Measurements from ENCODE around the gene CEP128.
"Not testable (repeated sequence)": the region's sequence is repeated elsewhere in the genome, so short reads cannot be mapped to it uniquely, and the experiment has no call there.

The CEP128 gene

DNA sequence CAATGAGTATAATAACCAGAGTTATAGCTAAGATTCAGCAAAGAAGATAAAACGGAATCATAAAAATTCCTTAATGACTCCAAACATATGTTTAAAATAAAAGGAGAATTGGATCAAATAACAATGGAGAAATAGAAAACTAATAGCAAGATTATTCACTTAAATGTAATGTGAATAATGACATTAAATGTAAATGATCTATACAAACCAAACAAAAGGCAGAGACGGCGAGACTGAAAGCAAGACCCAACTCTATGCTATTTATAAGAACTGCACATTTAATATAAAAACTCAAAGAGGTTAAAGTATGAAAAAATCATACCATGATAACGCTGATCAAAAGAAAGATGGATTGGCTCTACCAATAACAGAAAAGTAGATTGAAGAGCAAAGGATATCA, 10.0 kb upstream of the CEP128 start:
- no peak for DNase-seq

DNA sequence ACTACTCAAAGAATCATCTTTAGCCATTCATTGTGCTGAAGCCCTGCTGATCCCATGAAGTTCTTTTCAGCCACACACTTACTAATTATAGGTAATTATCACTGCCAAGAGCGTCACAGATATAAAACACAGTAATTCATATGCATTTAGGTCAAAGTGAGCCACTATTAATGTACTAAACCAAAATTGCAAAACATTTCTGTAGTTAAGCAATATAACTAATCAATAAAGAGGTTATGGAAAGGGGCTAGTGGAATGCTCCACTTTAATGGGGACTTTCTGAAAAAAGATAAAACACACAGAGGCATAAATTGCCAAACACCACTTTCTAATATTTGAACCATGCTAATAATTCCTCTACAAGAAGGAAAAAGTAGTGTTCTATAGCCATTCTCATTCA, 6.8 kb upstream of the CEP128 start:
- no peak for DNase-seq

DNA sequence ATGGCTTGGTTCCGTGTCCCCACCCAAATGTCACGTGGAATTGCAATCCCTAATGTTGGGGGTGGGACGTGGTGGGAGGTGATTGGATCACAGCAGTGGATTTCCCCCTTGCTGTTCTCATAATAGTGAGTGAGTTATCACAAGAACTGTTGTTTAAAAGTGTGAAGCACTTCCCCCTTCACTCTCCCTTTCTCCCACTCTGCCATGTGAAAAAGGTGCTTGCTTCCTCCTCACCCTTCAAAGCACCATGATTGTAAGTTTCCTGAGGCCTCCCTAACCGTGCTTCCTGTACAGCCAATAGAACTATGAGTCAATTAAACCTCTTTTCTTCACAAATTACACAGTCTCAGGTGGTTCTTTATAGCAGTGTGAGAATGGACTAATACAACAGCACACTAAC, 5.3 kb upstream of the CEP128 start:
- no peak for DNase-seq

DNA sequence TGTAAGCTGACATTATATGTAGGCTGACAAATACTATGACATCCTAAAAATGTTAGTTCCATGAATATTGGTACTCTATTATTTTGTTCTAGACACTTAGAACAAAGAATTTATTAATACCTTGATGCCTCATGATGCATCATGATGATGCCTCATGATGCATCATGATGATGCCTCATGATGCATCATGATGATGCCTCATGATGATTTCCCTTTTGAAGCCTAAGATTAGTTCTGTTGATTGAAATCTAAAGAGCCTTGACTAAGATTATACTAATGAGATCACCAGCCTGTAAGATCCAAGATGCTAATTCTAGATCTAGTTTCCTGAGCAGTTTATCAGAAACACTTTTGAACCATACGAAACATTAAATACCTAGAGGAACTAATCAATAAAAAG, 4.6 kb upstream of the CEP128 start:
- no peak for DNase-seq

DNA sequence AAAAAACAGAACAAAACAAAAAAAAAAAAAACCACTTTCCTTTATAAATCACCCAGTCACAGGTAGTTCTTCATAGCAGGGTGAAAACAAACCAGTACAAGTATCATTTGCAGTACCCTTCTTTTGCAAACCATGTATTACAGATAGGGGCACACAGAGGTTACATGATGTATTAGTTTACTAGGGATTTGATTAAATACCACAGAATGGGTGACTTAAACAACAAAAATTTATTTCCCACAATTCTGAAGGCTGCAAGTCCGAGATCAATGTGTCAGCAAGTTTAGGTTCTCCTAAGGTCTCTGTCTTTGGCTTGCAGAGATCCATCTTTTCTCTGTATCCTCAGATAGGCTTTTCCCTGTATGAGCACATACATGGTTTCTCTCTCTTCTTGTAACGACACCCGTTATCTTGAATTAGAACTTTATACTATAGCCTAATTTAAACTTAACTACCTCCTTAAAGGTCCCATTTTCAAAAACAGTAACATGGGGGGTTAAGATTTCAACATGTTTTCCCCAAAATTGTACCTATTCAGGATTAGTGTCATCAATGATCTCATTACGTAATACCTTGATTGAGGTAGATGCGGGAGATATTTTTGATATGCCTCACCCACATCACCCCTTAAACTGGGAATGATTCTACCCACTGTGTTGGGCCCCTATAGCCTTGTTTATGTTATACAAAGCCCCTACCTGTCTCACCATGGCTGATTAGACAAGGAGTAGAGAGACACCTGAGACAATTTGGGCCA, 3.5 kb upstream of the CEP128 start:
- no peak for DNase-seq

DNA sequence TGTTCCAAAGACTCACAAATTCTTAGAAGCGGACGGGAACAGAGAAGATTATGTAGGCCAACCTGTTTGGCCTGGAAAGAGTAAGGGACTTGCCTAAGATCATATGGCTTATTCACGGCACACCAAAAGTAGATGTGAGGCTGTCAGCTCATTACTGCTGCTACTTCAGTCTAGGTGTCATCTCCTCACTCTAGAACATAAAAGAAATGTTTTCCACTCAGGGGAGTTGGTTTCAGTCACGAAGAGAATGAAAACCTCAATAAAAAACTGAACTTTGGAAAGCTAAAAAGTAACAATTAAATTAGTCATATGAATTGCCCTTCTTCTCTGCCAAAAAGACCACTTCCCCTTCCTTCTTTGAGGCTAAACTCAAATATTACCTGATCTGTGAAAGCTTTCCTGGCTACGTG, 658 bp upstream of the CEP128 start:
- no peak for DNase-seq

DNA sequence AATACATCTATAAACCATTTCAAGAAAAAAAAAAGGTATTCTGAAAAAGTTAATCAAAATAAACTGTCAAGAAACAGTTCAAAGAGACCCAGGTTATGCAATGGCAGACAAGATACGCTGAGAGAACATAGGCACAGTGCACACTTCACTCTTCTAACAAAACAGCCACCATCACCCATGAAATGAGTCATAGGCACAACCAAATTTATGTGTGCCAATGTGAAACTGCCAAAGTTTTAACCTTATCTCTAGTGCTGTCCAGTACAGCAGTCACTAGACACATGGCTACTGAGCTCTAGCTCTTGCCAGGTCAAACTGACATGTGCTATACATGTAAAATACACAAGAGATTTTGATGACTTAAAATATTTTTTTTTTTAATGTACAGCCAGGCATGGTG, 1.4 kb downstream of the CEP128 start:
- no peak for DNase-seq

DNA sequence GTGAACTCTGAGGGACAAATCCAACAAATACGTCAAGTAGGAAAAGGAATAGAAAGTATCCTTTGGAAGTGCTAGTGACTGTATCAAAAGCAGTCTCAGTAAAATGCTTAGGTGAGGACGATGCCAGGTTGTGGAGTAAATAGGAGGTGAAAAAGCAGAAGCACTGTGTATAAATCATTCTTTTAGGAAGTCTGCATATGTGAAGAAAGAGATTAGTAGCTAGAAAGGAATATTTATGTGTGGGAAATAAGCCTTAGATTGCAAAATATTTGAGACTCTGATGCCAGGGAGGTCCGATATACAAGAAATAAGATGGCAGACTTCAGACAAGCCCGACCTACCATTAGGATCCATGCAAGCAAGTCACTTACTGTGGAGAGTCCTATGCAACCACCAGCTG, 7.9 kb downstream of the CEP128 start:
- DNase-seq: no peak

DNA sequence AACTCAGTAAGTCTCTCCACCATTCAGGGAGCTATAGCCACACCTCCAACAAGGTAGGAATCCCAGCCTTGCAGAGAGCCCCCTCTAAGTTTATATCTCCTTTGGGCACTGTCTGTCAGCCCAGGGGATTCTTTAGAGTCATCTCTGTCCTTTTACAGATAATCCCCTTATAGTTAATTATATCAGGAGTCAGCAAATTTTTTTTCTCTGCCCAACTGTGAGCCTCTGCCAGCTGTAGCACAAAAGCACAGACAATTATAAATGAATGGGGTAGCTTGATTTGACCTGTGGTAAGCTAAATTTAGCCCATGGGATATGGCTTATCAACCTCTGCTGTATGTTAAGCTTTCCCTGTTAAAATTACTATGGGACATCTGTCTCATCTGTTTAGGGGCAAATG, 8.3 kb downstream of the CEP128 start:
- no peak for DNase-seq

DNA sequence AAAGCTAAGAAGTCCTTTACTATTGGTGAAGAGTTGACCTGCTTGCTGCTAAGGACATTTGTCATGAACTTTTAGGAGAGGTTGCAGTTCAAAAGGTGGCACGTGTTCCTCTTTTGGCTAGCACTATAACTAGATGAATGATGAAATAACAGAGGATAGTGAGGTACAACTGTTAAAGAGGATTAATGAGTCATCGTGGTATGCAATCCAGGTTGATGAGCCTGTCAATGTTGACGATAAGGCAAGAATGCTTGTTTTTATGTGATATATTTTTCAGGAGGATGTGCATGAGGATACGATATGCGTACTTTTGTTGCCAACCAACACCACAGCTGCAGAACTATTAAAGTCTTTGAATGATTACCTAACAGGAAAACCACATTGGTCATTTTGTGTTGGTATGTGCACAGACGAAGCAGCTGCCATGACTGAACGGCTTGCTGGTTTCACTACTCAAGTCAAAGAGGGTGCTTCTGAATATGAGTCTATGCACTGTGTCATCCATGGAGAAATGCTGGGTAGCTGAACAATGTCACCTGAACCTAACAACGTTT, 10.6 kb downstream of the CEP128 start:
- no peak for DNase-seq

DNA sequence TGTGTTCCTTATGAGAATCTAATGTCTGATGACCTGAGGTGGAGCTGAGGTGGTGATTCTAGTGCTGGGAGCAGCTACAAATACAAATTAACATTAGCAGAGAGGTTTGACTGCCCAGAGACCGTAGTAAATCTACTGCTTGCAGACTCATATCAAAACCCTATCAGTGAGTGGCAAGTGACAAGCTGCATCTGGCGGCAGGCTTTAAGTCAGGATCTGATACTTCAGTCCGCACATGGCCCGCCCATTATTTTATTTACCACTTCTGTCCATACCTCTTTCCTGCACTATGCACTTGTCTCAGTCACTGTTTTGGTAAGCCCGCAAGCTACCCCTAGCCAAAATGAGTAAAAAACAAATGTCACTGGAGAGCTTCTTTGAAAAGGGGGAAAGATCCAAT, 11.4 kb downstream of the CEP128 start:
- no peak for DNase-seq

DNA sequence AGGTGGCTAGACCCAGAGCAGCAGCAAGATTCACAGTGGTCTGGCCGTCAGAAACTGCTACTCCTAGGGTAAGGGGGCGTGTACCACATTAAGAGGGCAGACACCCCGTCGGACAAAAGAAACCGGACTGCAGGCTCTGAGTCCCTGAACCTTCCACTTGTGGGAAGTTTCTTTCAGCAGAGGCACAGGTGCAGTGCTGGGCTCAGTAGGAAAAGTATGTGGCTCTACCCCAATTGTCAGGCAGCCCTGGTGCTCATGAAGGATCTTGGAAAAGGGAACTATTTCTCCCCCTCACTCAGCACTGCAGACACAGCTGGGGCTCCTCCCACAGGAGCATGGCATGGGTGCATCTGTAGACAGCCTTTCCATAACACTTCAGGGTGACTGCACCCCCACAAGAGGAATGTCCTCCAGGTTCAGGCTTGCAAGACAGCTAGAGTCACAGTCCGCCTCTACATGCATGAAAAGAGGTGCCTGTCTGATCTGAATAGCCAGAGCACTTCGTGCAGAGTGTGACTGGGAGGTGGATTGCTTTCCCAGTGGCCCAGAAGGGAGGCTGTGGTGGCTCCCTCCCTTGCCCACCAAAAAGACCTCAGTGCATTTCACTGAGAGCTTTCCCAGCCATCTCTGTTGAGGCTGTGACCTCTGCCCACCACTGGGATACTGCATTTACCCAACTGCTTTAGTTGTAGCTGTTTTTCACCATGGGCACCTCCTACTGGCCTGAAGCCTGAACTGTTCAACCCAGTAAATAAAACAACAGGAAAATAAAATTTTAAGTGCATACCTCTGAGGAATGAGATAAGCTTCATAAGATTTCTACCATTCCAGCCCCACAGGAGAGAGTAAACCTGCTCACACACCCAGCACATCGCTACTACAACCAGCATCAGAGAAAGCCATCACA, 14.2 kb downstream of the CEP128 start:
- no peak for DNase-seq

DNA sequence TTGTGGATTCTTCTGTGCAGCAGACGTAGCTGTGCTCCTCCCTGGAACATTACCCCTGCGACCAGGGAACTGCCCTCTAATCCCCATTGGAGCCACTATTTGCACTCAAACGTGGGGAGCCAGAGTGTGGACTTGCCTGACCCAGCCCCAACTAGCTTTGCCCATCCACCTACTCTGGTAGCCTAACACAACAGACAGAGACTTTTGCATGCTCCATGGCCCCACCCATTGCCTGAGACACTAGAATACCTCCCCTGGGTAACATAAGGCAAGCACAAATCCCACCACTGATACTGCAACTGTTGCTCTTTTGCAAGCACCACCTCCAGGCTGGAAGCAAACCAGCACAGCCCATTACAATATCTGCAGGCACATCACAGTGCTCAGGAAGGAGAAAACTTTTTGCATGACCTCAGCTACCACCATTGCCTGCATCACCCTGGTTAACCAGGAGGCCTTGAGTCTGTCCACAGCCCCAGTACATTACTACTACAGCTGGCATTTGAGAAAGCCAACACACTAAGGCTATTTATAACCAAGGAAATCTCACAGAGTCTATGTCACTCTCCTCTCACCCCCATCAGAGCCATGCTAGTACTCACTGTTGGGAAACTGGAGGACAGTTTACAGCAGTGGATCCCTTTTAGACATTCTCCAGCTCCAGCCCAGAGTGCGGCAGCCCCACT, 15.0 kb downstream of the CEP128 start:
- no peak for DNase-seq

DNA sequence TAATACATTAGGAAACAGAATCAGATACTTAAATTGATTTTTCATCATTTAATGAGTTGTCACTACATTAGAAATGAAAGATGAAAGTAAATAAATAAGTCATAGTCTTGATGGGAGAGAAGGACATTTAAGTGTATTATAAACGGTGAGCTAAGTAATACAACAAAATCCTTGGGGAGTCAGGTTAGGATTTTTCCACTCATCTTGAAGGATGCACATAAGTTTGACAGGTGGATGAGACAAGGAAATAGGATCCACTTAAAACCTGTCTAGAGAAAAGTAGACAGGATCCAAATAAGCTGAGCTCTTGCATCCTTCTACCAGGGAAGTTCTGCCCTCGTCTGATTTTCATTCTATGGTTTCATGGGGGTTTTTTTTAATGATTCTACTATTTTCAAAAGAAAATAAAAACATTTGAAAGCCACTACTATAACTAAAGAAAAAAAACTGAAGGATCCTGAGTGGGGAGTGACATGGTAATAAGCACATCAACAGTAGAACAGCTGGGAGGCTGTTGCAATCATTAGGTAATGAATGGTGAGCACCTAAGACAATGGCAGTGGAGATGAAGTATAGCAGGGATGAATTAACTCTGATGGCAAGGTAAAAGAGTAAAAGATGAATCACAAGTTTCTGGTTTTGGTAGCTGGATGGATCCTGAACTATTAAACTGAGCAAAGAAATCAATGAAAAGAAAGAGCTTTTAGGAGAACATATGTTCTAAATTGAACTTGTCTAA, 17.0 kb downstream of the CEP128 start:
- no peak for DNase-seq

DNA sequence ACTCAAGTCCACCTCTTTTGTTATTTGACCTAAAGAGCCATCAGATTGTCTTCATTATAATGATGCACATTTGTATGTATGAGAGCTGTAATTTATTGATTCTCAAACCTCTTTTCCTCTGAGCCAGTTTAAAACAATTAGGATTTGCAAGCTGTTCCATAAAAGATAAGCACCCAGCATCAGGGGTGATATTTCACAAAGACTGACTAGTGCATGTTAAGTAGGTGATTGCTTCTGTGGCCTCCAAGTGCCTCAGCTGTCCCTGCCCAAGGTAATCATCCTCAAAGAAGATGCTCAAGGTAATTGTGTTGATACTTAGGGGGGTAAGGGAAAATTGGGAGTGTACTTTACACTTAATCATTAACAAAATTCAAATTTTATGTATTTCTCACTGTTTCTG, 18.2 kb downstream of the CEP128 start:
- no peak for DNase-seq

DNA sequence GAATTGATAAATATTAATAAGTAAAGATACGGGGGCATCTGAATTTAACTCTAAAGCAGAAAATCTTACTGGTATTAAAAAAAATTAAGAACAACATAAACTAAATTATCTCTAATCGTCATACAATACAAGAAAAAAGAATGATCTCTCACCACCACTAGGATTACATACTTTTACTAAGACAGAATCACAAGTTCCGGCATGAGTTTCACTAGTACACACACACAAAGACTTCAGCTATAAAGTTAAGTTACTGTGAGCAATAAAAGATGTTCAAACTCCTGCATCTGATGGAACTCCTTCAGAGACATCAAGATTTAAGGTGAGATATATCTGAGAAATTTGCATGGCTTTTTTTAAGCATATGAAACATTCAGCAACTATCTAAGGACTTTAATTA, 21.9 kb downstream of the CEP128 start:
- DNase-seq: no peak

DNA sequence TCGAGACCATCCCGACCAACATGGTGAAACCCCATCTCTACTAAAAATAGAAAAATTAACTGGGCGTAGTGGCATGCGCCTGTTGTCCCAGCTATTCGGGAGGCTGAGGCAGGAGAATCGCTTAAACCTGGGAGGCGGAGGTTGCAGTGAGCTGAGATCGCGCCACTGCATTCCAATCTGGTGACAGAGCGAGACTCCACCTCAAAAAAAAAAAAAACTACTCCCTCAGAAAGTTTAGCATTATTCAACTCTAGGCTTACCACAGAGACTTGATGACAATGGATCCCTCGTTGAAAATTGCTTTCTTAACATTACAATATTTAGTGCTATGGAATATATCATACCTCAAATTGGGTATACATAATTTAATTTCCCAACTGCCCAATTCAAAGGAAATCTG, 29.5 kb downstream of the CEP128 start:
- DNase-seq: not testable (repeated sequence)

DNA sequence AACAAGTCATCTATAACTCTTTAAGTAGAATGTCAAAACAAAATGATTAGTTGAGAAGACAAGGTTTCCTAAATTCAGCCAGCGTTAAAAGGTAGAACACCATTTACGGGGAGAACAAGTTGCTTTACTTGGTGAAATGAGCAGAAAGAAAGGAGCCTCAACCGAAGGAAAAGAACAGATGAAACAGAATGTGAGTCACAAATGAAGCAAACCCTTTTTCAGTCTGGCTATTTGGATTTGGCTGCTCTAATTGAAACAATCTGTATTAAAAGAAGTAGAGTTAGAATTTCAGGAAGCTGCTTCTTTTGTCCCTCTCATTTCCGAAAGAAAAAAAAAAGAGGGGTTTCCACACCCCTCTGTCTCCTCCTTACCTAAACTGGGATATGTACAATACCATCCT, 34.6 kb downstream of the CEP128 start:
- no peak for DNase-seq

DNA sequence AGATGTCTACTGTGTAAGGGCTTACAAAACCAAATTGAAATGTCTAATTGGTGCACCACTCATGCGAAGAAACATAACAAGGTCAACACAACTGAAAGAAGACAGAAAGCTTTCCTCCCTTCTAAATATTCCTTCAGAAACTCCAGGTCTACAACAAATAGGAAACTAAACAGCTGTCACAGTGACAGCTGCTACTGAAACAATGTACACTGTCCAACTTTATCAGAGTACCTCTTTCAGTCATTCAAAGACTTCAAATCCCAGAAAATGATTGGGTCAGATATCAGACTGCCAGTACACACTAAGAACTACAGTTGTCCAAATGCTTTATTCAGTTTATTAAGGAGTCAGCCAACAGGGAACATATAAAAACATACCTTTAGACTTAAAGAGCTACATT, 35.2 kb downstream of the CEP128 start:
- no peak for DNase-seq

DNA sequence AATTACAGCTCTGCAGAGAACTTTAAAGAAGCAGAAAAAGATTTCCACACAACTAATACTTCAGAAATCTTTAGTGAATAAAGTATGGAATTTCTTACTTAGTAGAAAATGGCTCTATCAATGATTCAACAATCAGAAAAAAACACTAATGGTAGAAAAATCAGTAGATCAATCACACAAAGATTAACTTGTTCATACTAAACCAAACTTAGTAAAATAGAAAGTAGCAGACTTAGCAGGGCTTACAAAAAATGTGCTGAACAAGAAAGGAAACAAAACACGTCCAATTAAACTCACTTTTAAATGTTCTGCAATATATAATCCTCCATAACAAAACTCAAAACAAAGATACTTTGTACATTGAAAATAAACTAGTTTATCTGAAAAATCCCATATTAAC, 38.9 kb downstream of the CEP128 start:
- no peak for DNase-seq

DNA sequence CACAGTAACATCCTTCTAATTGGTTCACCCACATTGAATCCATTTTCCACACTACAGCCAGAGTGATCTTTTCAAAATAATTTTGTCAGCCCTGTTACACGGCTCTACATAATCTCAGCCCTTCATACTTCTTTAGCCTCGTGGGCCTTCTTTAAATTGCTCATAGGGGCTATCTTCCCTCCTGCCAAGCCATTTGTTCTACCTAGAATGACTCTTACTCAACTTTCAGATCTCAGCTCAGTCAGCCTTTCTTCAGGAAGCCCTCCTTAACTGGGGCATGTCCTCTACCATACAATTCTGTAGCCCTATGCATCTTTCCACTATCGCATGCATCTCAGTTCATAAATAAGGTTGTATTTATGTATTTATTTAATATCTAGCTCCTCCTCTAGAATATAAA, 39.7 kb downstream of the CEP128 start:
- no peak for DNase-seq

DNA sequence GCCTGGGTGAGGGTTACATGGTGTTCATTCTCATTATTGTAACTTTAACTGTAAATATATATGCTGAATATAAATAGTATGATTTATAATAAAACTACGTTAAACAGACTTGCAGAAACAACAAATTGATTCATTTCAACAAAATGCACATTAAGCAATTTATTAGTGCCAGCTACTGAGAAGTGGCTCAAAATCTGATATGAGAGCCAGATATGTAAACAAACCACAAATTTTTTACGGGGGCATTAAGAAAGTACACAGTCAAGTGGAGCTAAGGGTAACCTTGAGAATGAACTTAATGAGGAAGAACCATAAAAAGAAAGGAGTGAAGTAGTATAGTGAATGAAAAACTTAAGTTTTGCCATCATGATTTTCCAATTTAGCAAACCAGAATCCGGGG, 40.3 kb downstream of the CEP128 start:
- DNase-seq: no peak

DNA sequence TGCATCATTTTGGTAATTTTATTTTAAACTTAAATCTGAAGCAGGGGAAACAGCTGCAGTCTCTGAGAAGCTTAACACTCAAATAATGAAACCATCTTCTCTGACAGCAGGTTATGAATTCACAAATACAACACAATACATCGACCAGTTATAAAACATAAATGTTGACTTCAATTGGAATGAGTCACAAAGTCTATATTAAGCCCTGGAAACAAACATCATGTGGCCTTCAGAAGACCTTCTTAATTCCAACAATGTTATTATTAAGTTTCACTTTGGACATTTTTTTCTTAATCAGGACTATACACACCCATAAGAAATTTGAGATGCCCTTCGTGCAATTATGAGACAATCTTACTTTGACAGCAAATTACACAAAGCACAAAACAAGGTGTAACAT, 68.9 kb downstream of the CEP128 start:
- no peak for DNase-seq

Measured in NCI-H1048 (cell line).